Stimulated activated naive CD4-positive, alpha-beta T cell treated with Interleukin-2 at 50 U/mL for 16 hours (primary cell): ENCODE results near the gene TMEM59L.
"Not testable (repeated sequence)": the region's sequence is repeated elsewhere in the genome, so short reads cannot be mapped to it uniquely, and the experiment has no call there.

Experiments
- DNase-seq: peaks from one replicate; lab custom pipeline; 2025; lab: John Stamatoyannopoulos, UW

The TMEM59L gene

DNA sequence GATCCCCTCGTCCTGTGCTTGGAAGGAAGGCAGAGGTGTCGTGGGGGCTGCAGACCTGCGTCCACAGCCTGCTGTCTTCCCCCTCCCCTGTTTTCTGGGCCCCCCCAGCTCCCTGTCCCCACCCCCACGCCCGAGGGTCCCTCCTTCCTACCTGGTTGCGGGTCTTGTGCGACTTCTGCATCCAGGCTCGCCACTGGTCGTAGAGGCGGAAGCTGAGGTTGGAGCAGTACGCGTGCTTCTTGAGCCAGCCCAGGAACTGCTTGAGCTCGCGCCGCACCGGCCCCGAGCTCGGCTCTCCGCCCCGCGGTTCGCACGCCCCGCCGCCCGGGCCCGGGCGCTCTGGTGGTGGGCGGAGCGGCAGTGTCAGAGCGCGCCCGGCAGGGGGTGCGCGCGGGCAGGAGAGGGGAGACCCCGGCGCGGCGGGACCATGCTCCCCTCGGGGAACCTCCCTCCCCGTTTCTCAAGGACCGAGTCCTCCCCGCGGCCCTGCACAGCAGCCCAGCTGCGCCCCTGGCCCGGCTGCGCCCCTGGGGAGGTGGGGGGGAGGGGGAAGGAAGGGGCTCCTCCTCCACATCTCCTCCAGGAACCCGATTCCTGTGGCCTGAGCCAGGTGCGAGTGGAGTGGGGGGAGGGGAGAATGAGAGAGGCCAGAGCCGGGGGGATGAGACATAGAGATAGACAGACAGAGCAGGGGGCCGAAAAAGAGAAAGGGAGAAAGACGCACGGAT is 18.4 kb upstream of the TMEM59L start:
- DNase-seq, result peak; percentile 60

DNA sequence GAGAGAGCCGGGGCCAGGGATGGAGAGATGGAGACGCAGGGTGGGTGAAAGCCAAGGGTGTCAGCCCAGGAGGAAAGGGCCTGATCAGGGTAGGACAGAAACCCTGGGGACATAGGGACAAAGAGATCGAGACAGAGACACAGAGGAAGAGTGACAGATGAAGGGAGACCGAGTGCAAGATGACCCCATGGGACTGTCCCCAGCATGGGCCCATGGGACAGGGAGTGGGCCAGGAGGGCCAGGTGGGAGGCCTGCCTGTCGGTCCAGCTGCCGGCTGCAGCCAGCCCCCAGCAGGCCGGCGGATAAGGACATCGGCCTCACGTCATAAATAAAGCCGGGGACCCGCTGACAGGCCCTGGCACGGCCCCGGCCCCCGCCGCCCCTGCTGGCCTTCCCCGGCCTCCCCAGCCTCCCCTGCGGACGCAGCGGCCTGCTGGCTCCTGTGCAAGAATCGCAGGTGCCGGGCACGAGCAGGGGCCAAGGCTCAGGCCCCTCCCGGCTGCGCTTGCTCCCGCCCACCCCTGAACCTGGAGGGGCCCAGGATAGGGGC is 17.8 kb upstream of the TMEM59L start:
- no peak for DNase-seq

DNA sequence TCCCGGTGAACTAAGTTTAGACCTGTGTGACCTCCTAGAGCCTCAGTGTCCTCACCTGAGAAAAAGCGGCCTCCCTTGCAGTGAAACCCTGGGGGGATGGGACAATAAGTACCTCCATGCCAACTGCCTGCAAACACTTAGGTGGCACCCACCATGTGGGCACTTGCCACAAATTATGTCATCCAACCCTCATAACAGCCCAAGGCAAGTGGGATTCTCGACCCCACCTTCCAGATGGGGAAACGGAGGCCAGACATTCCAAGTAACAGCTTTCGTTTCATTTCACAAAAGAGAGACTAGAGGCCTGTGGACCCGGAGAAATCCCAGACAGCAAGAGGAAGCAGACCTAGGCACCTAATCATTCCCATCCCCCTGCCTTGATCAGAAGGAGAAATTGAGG is 17.2 kb upstream of the TMEM59L start:
- DNase-seq, result no peak

DNA sequence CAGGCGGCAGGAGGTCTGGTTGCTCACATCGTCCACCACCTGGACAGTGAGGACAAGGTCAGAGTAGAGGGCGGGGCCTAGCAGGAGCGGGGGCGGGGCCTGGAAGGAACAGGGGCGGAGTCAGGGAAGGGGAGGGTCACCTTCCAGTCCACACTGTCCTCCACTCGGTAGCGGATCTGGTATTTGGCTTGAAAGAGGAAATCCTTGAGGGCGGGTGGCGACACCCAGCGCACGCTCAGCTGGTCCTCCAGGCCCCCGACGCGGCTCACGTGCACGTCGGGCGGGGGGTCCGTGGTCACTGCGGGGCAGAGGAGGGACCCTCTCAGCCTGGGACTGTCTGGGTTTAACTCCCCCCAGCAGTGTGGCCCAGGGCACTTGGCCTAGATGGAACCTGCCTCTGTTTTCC is 15.9 kb upstream of the TMEM59L start:
- DNase-seq, result no peak

DNA sequence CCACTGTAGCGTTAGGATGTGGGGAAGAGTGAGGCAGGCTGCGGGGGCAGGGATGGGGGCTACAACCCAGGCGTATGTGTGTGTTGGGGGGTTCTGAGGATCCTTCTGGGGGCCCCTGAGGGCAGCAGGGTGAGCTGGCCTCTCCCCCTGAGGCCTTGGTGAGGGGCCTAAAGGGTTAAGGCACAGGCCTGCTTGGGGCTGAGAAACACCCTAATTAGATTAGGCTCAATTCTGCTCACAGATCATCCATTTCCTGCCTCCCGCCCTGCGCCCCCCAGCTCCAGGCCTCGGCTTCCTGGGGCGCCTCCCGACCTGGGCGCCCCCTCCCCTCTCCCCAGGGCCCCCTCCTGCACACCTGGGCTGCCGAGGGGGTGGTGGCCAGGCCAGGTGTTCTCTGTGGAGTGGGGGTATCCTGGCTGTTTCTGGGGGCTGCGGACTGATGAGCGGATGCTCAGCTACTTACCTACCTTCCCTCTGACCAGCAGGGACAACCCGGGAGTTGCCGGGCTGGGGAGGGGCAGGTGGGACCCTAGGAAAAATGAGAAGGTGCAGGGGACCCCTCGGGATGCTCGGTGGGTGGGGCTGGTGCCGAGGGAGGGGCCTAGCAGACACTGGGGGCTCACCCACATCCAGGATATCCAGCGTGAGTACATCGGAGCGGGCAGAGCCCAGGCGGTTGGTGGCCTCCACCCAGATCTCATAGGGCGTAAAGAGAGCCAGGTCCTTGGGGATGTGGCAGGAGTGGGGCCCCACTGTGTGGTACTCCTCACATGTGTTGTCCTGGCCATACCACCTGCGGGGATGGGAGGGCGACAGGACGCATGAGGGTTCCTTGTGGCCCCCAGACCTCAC is 14.6 kb upstream of the TMEM59L start:
- DNase-seq, result no peak

DNA sequence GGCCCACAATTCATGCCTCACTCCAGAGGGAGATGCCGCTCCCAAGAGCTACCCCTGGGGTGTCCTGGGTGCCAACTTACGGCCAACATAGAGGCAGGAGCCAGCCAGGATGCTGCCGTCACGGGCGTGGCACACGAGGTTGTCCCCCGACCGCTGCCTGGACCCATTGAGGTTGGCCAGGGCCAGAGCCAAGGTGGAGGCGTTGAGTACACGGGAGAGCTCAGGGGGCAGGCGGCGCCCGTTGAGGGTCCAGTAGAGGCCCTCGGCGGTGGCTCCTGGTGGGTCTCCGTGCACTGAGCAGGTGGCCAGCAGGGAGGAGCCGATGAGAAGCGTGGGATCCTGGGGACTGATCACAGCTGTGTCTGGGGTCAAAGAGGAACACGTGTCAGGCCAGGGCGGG is 13.2 kb upstream of the TMEM59L start:
- DNase-seq, result no peak

DNA sequence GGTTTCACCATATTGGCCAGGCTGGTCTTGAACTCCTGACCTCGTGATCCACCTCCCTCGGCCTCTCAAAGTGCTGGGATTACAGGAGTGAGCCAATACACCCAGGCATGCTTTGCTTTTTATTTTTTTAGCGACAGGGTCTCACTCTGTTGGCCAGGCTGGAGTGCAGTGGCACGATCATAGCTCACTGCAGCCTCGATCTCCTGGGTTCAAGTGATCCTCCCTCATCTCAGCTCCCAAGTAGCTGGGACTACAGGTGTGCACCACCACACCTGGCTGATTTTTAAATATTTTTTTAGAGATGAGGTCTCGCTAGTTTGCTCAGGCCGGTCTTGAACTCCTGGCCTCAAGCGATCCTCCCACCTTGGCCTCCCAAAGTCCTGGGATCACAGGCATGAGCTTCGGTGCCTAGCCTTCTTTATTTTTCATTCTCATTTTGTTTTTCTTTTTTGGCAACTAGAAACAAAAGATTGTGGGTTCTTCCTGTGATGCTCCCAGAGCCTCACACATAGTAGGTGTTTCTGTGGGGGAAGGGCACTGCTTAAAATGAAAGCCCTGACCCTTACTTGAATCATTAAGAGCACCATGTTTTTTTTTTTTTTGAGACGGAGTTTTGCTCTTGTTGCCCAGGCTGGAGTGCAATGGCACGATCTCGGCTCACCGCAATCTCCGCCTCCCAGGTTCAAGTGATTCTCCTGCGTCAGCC is 11.8 kb upstream of the TMEM59L start:
- not testable (repeated sequence) for DNase-seq

DNA sequence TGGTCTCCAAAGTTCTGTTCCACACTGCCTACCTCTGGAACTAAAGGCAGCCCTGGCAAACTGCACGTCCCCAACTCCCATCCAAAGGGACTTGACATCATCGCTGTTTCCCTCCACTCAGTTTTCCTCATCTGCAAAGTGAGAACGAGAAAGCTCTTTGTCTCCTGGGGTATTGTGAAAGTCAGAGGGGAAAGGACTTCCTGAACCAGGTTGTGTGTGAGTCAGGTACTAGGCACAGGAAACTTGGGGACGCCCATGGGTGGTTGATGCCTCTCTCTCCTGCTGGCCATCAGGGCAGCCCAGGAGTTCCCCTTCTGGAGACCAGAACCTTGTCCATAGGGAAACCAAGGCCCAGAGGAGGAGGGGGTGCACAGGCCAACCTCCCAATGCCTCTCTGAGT is 10.8 kb upstream of the TMEM59L start:
- DNase-seq, result no peak

DNA sequence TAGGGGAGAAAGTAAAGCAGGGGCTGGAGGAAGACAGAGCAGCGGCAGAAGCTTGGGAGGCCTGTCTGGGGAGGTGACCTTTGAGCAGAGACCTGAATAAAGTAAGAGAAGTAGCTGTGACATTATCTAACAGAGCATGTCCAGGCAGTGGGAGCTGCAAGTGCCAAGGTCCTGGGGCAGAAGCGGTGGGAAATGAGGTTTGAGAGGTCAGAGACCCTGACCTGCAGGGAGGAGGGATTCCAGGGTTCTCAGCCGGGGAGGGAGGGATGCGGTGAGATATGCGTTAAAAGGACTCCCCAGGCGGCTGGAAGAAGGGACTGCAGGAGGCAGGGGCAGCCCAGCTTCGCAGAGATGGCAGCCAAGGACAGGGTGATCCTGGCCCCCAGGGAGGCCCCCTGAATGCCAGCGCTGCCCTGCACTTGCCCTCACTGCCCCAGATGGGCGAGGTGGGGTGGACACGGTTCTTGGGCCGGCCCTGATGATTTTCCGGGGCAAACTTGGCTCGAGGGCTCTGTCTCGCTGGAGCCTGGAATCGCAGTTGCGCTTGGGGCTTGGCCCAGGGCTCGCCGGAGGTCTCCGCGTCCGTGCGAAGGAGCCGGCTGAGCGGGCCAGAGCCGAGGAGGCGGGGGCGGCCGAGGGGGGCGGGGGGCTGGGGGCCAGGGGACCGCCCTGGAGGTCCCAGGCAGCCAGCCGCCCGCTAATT is 9.3 kb upstream of the TMEM59L start:
- DNase-seq, result no peak

DNA sequence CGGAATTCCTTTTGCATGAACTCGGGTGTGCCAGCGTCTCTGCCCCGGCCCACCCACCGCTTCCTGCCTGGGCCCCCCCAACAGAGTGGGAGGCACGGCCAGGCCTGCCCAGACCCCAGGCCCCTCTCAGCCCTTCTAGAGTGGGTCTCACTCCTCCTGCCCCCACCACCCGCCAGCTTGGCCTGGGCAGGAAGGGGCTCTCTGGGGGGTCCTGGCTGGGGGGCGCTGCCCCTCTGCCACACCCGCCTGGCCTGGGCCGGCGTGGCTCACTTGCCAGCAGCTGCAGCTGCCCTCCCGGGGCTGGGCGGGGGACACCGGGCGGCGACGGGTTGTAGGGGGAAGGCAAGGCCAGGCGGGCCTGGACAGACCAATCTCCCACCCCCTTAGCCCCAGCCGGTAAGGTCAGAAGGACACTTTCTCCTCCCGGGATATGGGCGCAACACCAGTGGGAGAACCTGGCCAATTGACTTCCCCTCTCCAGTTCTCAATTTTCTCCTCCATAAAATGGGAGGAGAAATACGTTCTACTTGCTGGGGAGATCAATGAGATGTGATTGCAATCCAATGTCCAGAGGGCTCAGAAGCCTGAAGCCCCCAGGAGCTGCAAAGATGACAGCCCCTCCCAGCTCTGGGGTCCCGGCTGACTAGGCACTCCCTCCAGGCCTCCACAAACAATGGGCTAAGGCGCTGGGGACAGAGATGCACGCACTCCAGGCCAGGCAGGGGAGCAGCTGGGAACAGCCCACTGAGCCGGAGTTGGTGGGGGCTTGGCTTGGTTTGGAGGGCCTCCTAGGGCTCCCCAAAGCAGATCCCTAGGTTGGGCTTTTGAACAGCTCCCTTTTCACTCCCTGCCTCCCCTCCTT is 8.5 kb upstream of the TMEM59L start:
- DNase-seq, result no peak

DNA sequence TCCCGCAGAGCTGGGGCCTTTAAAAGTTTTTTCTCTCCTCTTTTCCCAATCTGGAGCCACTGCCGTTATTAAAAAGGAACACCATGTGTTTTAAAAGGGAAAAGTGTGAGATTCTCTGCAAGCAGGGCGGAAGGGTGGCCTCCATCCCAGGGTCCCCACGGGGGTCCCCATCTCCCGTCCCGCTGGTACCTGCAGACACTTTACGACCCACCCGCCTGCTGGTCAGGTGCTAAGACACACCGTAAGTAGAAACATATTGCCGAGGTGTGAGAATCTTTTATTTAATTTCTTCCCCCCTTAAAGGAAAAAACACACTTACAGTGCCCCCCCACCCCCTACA is 7.9 kb upstream of the TMEM59L start:
- no peak for DNase-seq

DNA sequence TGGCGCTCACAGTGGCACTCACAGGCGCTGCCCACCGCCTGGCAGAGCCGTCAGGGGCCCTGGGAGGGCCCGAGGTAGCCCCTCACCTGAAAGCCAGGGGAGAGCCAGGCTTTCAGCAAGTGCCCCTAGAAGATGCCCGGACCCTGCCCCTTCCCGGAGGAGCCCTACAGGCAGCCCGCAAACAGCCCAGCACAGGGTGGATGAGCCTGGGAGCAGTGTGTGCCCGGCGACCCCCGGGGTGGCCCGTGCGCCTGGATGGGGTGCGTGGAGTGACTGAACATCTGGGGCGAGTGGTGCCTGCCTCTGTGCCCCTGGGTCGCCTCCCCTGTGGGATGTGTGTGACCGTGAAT is 7.5 kb upstream of the TMEM59L start:
- no peak for DNase-seq

DNA sequence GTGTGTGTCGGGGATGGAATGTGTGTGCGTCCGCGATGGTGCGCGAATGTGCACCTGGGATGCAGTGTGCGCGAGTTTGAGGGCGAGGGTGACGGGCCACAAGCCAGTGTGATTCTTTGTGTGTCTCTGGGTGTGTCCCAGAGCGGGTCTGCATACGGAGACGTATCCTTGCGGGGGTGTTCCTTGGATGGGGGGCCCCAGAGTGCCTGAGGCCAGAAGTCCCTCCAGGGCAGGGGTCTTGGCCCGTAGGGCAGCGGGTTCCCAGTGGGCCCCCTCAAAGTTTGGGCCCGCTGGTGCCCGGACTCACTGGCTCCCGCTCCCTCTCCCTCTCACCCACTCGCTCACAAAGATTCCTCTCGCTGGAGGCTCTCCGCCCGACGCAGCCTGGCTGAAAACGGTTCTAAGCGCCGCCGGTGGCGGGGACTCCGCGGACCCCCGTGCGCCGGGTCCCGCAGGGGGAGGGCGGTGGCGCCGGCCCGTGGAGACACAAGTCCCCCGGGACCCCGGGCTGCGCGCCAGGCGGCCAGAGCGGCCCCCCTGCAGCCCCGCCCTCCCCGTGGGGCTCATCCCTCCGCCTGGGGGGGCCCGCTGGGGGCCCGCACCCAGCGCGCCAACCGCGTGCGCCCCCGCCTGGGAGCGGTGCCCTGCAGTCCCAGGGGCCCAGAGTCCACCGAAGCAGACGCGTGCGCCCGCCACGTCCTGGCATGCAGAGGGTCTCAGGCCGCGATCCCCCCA is 7.0 kb upstream of the TMEM59L start:
- DNase-seq, result no peak

DNA sequence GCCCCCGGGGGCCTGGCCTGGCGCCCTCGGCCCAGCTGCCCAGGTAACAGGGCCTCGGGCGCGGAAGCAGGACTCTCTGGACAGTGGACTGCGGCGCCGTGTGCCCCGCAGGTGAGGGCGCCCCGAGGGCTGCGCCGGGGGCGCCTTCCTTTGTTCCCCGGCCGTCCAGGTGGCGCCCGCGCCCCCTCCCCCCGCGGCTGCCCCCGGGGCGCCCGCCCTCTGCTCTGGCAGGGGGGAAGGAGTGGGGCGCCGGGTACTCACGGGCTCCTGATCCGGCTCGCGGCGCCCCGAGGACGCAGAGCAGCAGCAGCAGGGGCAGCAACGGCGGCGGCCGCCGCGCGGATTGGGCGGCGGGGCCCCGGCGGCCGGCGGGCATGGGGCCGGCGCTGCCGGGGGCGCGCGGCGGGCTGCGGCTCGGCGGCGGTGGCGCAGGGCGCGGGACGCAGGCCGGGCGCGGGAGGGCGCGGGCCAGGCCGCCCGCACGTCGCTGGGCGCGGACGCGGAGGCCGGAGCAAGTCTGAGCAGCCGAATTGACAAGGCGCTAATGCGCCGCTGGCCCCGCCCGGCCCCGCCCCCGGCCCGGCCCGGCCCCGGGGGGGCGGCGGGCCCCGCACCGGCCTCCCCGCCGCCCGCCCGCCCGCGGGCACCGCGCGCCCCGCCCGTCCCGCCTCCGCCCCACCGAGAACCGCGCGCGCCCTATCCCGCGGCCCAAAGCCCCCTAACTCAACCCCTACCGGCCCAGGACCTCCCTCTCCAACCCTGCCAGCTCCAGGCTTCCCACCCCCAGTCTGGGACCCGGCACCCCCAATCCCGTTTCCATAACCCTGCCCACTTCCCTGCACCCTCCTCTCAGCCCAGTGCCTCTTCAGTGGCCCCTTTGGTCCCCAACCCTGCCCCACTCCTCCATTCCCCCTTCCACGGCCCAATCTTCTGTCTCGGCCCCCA is 6.1 kb upstream of the TMEM59L start, which contains the start of gene CRLF1:
Gene CRLF1, minus strand, starts transcription at position 519 of the 945 bp plus-strand sequence. Its CDS starts 143 bp downstream, at position 376.
- DNase-seq, result no peak

DNA sequence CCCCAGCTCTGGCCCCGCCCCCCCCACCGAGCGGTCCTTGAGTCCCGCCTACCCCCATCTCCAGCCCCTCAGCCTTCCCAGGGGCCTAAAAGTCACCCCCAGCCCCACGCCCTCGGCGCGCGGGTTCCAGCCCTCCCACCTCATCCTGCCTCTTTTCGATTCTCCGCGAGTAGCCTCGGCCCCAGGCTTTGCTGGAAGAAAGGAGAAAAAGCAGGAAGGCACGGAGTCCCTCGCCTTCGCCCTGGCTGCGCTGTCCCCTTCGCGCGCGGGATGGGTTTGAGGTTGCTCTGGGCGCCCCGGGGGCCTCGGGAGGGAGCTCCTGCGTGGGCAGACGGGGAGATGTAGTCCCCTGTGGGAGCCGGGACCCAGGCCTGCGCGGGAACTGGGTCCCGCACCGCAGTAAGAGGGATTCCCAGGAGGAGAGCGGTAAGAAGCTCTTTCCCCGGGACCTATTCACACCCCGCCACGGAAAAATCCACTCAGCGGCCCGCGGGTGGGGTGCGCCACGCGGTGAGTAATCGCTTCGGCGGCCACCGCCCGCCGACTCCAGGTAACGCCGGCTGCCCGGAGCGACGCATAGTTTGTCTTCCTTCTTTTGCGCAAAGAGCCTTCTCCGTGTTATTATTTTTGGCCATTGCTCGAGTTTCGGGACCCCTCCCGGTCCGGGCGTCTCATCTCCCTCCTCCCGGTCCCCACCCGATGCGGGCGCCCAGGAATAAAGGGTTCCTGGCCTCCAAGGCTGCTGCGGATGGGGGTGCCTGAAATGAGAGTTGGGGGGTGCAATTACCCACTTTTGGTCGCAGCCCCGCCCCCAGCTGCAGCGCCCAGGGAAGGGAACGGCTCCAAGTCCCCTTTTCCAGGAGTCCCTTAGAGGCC is 5.2 kb upstream of the TMEM59L start:
- no peak for DNase-seq

DNA sequence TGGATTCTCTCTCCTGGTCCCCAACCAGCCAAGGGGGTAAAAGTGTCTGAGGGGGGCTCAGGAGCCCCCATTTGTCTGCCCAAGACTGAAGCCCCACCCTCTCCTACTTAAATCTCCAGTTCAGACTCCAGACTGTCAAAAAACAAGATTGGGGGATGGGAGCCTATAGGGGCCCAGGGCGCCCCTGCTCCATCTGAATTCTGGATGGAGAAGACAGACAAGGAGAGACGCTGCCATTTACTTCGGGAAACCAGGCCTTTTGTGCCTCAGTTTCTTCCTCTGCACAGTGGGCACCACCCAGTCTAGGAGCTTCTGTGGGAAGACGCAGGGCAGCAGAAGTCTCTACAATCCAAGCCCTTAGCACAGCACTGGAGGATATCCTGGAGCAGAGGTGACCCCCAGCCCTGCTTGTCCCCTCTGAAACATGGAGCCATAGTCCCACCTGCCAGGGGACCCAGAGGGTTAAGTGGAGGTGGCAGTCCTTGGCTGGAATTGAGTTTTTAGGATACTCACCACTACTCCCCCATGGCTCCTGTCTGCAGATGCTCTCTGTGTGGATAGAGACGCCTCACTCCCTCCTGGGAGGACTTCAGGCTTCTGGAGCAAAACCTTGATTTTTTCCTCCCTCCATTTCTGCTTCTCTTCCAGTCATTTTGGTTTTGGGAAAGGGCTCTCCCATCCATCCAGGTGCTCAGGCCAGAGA is 4.4 kb upstream of the TMEM59L start:
- DNase-seq, result no peak
